ENCODE data around the gene PPP2R3B.
"Not testable (repeated sequence)": the region's sequence is repeated elsewhere in the genome, so short reads cannot be mapped to it uniquely, and the experiment has no call there.

PPP2R3B gene

GRCh38 chrX:390459-390858, 3.8 kb upstream of the PPP2R3B start:
- no peak for DNase-seq (ENCODE audit: low read depth)
- H3K4me3 ChIP-seq (ENCODE audit: low read depth, low read length): no peak overlapping the region
- no peak for TF ChIP-seq MYC (IDR thresholded peaks at IDR 0.05; ENCODE audit: low read depth, low read length)
- no peak for TF ChIP-seq POLR2A (IDR thresholded peaks at IDR 0.05; ENCODE audit: extremely low read depth, insufficient read length)
- no peak for TF ChIP-seq MAX (IDR thresholded peaks at IDR 0.05; ENCODE audit: low read depth, low read length)

- TF ChIP-seq CTCF (IDR thresholded peaks at IDR 0.05; ENCODE audit: low read depth, low read length): no peak
- TF ChIP-seq POLR2A (IDR thresholded peaks at IDR 0.05; ENCODE audit: extremely low read depth, insufficient read length): no peak
- TF ChIP-seq MYC (IDR thresholded peaks at IDR 0.05; ENCODE audit: low read depth, low read length): no peak
- no peak for TF ChIP-seq MAX (IDR thresholded peaks at IDR 0.05; ENCODE audit: low read depth, low read length)
- no peak for DNase-seq (ENCODE audit: low read depth)
- H3K4me3 ChIP-seq (ENCODE audit: low read depth, low read length): no peak overlapping the region
These were observed 2.3 kb upstream of the PPP2R3B start for GRCh38 chrX:389021-389441.

- H3K4me3 ChIP-seq (ENCODE audit: low read depth, low read length): peak overlapping the region; percentile 73
- TF ChIP-seq POLR2A (IDR thresholded peaks at IDR 0.05; ENCODE audit: extremely low read depth, insufficient read length) (no peak), MYC (IDR thresholded peaks at IDR 0.05; ENCODE audit: low read depth, low read length) (no peak), CTCF (IDR thresholded peaks at IDR 0.05; ENCODE audit: low read depth, low read length) (no peak), MAX (IDR thresholded peaks at IDR 0.05; ENCODE audit: low read depth, low read length) (no peak)
- no peak for DNase-seq (ENCODE audit: low read depth)
These were observed 1.0 kb upstream of the PPP2R3B start for GRCh38 chrX:387729-388128.

- no peak for TF ChIP-seq MYC (IDR thresholded peaks at IDR 0.05; ENCODE audit: low read depth, low read length)
- TF ChIP-seq POLR2A (IDR thresholded peaks at IDR 0.05; ENCODE audit: extremely low read depth, insufficient read length): no peak
- no peak for TF ChIP-seq MAX (IDR thresholded peaks at IDR 0.05; ENCODE audit: low read depth, low read length)
- TF ChIP-seq CTCF (IDR thresholded peaks at IDR 0.05; ENCODE audit: low read depth, low read length): no peak
- DNase-seq (ENCODE audit: low read depth): peak; percentile 32
- H3K4me3 ChIP-seq (ENCODE audit: low read depth, low read length): peak overlapping the region; percentile 56
These were observed 404 bp downstream of the PPP2R3B start for GRCh38 chrX:386239-386767.

- H3K4me3 ChIP-seq (ENCODE audit: low read depth, low read length): peak overlapping the region; percentile 56
- not testable (repeated sequence) for DNase-seq (ENCODE audit: low read depth)
These were observed 971 bp downstream of the PPP2R3B start for GRCh38 chrX:385736-386135.

- TF ChIP-seq CTCF (IDR thresholded peaks at IDR 0.05; ENCODE audit: low read depth, low read length) (no peak), POLR2A (IDR thresholded peaks at IDR 0.05; ENCODE audit: extremely low read depth, insufficient read length) (no peak), MAX (IDR thresholded peaks at IDR 0.05; ENCODE audit: low read depth, low read length) (no peak), MYC (IDR thresholded peaks at IDR 0.05; ENCODE audit: low read depth, low read length) (no peak)
- DNase-seq (ENCODE audit: low read depth): no peak
- H3K4me3 ChIP-seq (ENCODE audit: low read depth, low read length): no peak overlapping the region
These were observed 1.8 kb downstream of the PPP2R3B start for GRCh38 chrX:384861-385260.

- TF ChIP-seq CTCF (IDR thresholded peaks at IDR 0.05; ENCODE audit: low read depth, low read length) (no peak), POLR2A (IDR thresholded peaks at IDR 0.05; ENCODE audit: extremely low read depth, insufficient read length) (no peak), MYC (IDR thresholded peaks at IDR 0.05; ENCODE audit: low read depth, low read length) (no peak), MAX (IDR thresholded peaks at IDR 0.05; ENCODE audit: low read depth, low read length) (no peak)
- no peak overlapping the region for H3K4me3 ChIP-seq (ENCODE audit: low read depth, low read length)
- no peak for DNase-seq (ENCODE audit: low read depth)
These were observed 8.3 kb downstream of the PPP2R3B start for GRCh38 chrX:378443-378842.

- not testable (repeated sequence) for DNase-seq (ENCODE audit: low read depth); H3K4me3 ChIP-seq (ENCODE audit: low read depth, low read length)
These were observed 10.5 kb downstream of the PPP2R3B start for GRCh38 chrX:376206-376605.

Data from NB4 (cell line).